K562 (cell line): Measurements from ENCODE around the gene MS4A8. TPM values are rescaled to one million over a fixed set of nuclear protein-coding genes. Genes with fewer than 3 reads are reported as not detected.

Source experiments
- ATAC-seq: fragments of 200-7000 bp; cut with Tn5 transposase; 3 replicates; pipeline ENCODE4 v1.9.1; 2020; ENCODE audit warnings: moderate library complexity
- BruUV-seq: library from RNA; stranded (reverse); fragments of 400-500 nt; replicated peaks from 2 replicates; lab custom pipeline; 2021; lab: Mats Ljungman, UMichigan
- CTCF ChIA-PET: fragments of 300-600 bp; formaldehyde crosslinking; extraction: SDS; loops from one replicate; lab custom pipeline; 2021; ENCODE audit warnings: low intra/inter-chr PET ratio; lab: Yijun Ruan, JAX
- POLR2A ChIA-PET: fragments of 300-600, 350-650 bp; sonication (Branson Sonifier 250); formaldehyde crosslinking; extraction: SDS; loops from one replicate; lab custom pipeline; 2021; ENCODE audit warnings: antibody characterized with exemption, inconsistent platforms; lab: Yijun Ruan, JAX
- DNase-seq, 4 experiments: peaks; one replicate each; pipeline versions ENCODE4 v3.0.0 to v3.0.0-alpha.2; 2011 to 2018; ENCODE audit warnings: low spot score in 3 of 4, mixed read lengths in 3 of 4; ENCODE audit errors: extremely low read depth in 1 of 4
- FAIRE-seq: peaks from 2 replicates; lab custom pipeline; 2011; peaks lifted over from hg19 to GRCh38; lab: Jason Lieb, UNC
- H2AFZ ChIP-seq: 2 replicates; pipeline ENCODE4 v1.6.0; 2011; ENCODE audit warnings: low read depth, low read length, control low read depth, inconsistent platforms
- H3K27ac ChIP-seq: fragments of 200-600 bp; 3 replicates; pipeline ENCODE4 v1.8.0; 2011; ENCODE audit warnings: low read depth, mild to moderate bottlenecking, control low read depth, inconsistent platforms, low read length, moderate library complexity, mixed read lengths; ENCODE audit errors: extremely low read depth
- H3K27me3 ChIP-seq, 2 experiments: fragments of 300-600 bp in 1 of 2; 2 replicates in 1 of 2; 3 replicates in 1 of 2; pipeline versions ENCODE4 v1.6.0 to v1.8.0; 2011; ENCODE audit warnings: inconsistent platforms in 2 of 2, low read length in 2 of 2, mild to moderate bottlenecking in 1 of 2, mixed read lengths in 1 of 2, moderate library complexity in 1 of 2; ENCODE audit not compliant: control insufficient read depth in 2 of 2, insufficient read depth in 2 of 2
- H3K36me3 ChIP-seq: fragments of 300-600 bp; 3 replicates; pipeline ENCODE4 v1.8.0; 2011; ENCODE audit warnings: mild to moderate bottlenecking, low read length, inconsistent platforms; ENCODE audit not compliant: control insufficient read depth, insufficient read depth
- H3K4me1 ChIP-seq, 2 experiments: fragments of 200-600 bp in 1 of 2; replicated peaks in 1 of 2; 2 replicates in 1 of 2; 3 replicates in 1 of 2; pipeline versions ENCODE4 v1.5.1 to v1.8.0; 2011; ENCODE audit warnings: inconsistent platforms in 2 of 2, low read length in 2 of 2, mild to moderate bottlenecking in 1 of 2, mixed read lengths in 1 of 2, moderate library complexity in 1 of 2; ENCODE audit not compliant: control insufficient read depth in 2 of 2, insufficient read depth in 2 of 2
- H3K4me2 ChIP-seq: 2 replicates; pipeline ENCODE4 v1.6.1; 2011; ENCODE audit warnings: low read length, control low read depth, inconsistent platforms, mixed read lengths; ENCODE audit not compliant: insufficient read depth
- H3K4me3 ChIP-seq: fragments of 200-600 bp; sonication (generic), shearing (Covaris generic); 2 replicates; pipeline ENCODE4 v1.5.1; 2016; ENCODE audit warnings: control low read depth, inconsistent platforms
- H3K79me2 ChIP-seq: fragments of 200-600 bp; 3 replicates; pipeline ENCODE4 v1.8.0; 2011; ENCODE audit warnings: low read length, inconsistent platforms; ENCODE audit not compliant: control insufficient read depth, insufficient read depth
- H3K9ac ChIP-seq, 2 experiments: 2 replicates each; pipeline versions ENCODE4 v1.6.0 to v1.6.1; 2011; ENCODE audit warnings: low read depth in 2 of 2, low read length in 2 of 2, control low read depth in 1 of 2, inconsistent platforms in 1 of 2, mild to moderate bottlenecking in 1 of 2, mixed read lengths in 1 of 2; ENCODE audit not compliant: insufficient read depth in 1 of 2
- H3K9me1 ChIP-seq: one replicate; pipeline ENCODE4 v1.6.0; 2011; ENCODE audit warnings: inconsistent platforms, mild to moderate bottlenecking, low read length, moderate library complexity; ENCODE audit not compliant: control insufficient read depth, insufficient read depth
- H3K9me3 ChIP-seq: replicated peaks from 2 replicates; pipeline ENCODE4 v1.5.1; 2011; ENCODE audit warnings: low read depth, low read length, inconsistent platforms; ENCODE audit not compliant: control insufficient read depth, insufficient read depth
- H4K20me1 ChIP-seq: replicated peaks from 2 replicates; pipeline ENCODE4 v1.6.1; 2011; ENCODE audit warnings: low read length, inconsistent platforms, mixed read lengths; ENCODE audit not compliant: control insufficient read depth, insufficient read depth
- ARID3A ChIP-seq: IDR thresholded peaks from 2 replicates; pipeline ENCODE4 v1.6.1; 2012; ENCODE audit warnings: low read depth, low read length, improper control_type of control experiment, borderline replicate concordance
- CBFB ChIP-seq: sonication (generic); formaldehyde crosslinking; IDR thresholded peaks from 2 replicates; pipeline ENCODE4 v1.4.0; 2020; ENCODE audit warnings: mild to moderate bottlenecking, missing genetic modification reagents
- EHMT2 ChIP-seq: fragments of 450-650 bp; IDR thresholded peaks from 2 replicates; pipeline ENCODE4 v1.6.1; 2018; ENCODE audit warnings: antibody characterized with exemption
- EP400 ChIP-seq: fragments of 450-650 bp; IDR thresholded peaks from 2 replicates; pipeline ENCODE4 v1.6.1; 2017; ENCODE audit warnings: antibody characterized with exemption, mild to moderate bottlenecking, moderate library complexity
- L3MBTL2 ChIP-seq: fragments of 450-650 bp; IDR thresholded peaks from 2 replicates; pipeline ENCODE4 v1.6.1; 2016; ENCODE audit warnings: mild to moderate bottlenecking, moderate library complexity
- MLLT1 ChIP-seq, 2 experiments: fragments of 450-650 bp; IDR thresholded peaks; 2 replicates each; pipeline ENCODE4 v1.6.1; 2016
- RBM22 ChIP-seq: fragments of 200-400 bp; formaldehyde crosslinking; IDR thresholded peaks from 2 replicates; pipeline ENCODE4 v1.6.1; 2018; ENCODE audit warnings: low read length, low read depth; ENCODE audit not compliant: poor library complexity, severe bottlenecking
- ZBTB7A ChIP-seq: IDR thresholded peaks from 2 replicates; pipeline ENCODE4 v1.6.1; 2011; ENCODE audit warnings: low read depth, mild to moderate bottlenecking, low read length, moderate library complexity, borderline replicate concordance; ENCODE audit not compliant: control insufficient read depth
- ZNF253 ChIP-seq: fragments of 250-450 bp; sonication (Bioruptor Pico); conservative IDR thresholded peaks from 2 replicates; pipeline ENCODE4 v1.6.1; 2021; ENCODE audit warnings: mild to moderate bottlenecking
- ZNF274 ChIP-seq: IDR thresholded peaks from 2 replicates; pipeline ENCODE4 v1.6.1; 2011; ENCODE audit warnings: low read depth, mild to moderate bottlenecking, low read length, moderate library complexity, borderline replicate concordance
- ZNF696 ChIP-seq: fragments of 250-450 bp; sonication (Bioruptor Pico); conservative IDR thresholded peaks from 2 replicates; pipeline ENCODE4 v1.4.0; 2020; ENCODE audit warnings: mild to moderate bottlenecking, moderate library complexity
- WGBS: fragments of 100-300 bp; shearing (Covaris generic); methylation state at CpG from one replicate; pipeline ENCODE4 v1.1.6; 2016; ENCODE audit warnings: low coverage, mixed read lengths; ENCODE audit not compliant: insufficient coverage; ENCODE audit errors: missing lambda C conversion rate; 5-methylcytosine and 5-hydroxymethylcytosine counted together
- in situ Hi-C: fragments of 300-500 bp; cut with MboI; formaldehyde crosslinking; loops from 4 replicates; pipeline ENCODE4 v1.15.0; 2018; ENCODE audit warnings: inconsistent platforms, mixed read lengths
- intact Hi-C: fragments of 100-400 bp; cut with micrococcal nuclease; formaldehyde crosslinking; loops from 2 replicates; pipeline ENCODE4 v1.14.2; 2022
- polyA plus RNA-seq, 8 experiments: library from polyadenylated mRNA; depleted of rRNA in 4 of 8; stranded (reverse) in 5 of 8; unstranded in 3 of 8; fragments of >200 nt; fragmentation: Nextera tagmentation in 2 of 8; fragmentation: Illumina TruSeq in 1 of 8; extraction: Ambion mirVana in 2 of 8; extraction: Trizol in 1 of 8; gene quantifications; 2 replicates each; pipeline versions ENCODE4 v1.2.1 to v1.2.3, GENCODE V29; 2011 to 2014; ENCODE audit warnings: inconsistent platforms in 1 of 8, missing spikeins in 1 of 8
- total RNA-seq, 7 experiments: library from RNA; depleted of rRNA in 6 of 7; stranded (reverse); fragments of >200 nt in 6 of 7; fragmentation: Illumina TruSeq in 2 of 7; extraction: Trizol in 2 of 7; gene quantifications; 2 replicates each; pipeline versions ENCODE4 v1.2.1 to v1.2.3, GENCODE V29; 2011 to 2021; ENCODE audit warnings: low replicate concordance in 1 of 7

Gene MS4A8
- total and polyA plus RNA-seq, 9 of the 15 experiments (the other 6 are each of a cell fraction or from before 2014, with no cell fraction given) = not detected

- POLR2A ChIA-PET = no interaction called here
- Histone ChIP-seq H3K27ac (no peak overlapping the region), H4K20me1 (no peaks in the 10 kb centered on the region), H3K4me1 (no peaks in the 10 kb centered on the region), H3K36me3 (no peaks in the 10 kb centered on the region), H3K4me3 (no peak overlapping the region), H3K9ac (no peak overlapping the region), H3K79me2 (no peaks in the 10 kb centered on the region), H3K27me3 (peaks cover 15 to 27% of the 10 kb centered on the region in 2 experiments; a peak in 4 of 5 replicates), H2AFZ (no peak overlapping the region), H3K9me1 (no peaks in the 10 kb centered on the region), H3K9me3 (no peaks in the 10 kb centered on the region), H3K4me2 (no peak overlapping the region)
- intact Hi-C loops = no loop called here
- in situ Hi-C loops = no loop called here
- TF ChIP-seq CBFB (CRISPR knock-in tag) (no peak), MLLT1 (IDR thresholded peaks at IDR 0.05) (no peak), ZNF696 (no peak), ARID3A (no peak), RBM22 (no peak), EHMT2 (no peak), ZNF253 (no peak), L3MBTL2 (no peak), ZBTB7A (no peak), EP400 (no peak), ZNF274 (no peak)
- WGBS = 2% methylated on average over 10 of the region's 10 CpGs
- DNase-seq (no peak), FAIRE-seq (no peak), ATAC-seq (no peak)
- BruUV-seq = no TSS peak
- CTCF ChIA-PET = no interaction called here
Measured at GRCh38 chr11:60718524-60719316, 19.3 kb downstream of the MS4A8 start.
